ENCODE data around the gene LDLRAD4. TPM values are rescaled to one million over a fixed set of nuclear protein-coding genes. Genes with fewer than 3 reads are reported as not detected.
A peak's percentile ranks its signal among the peaks of the same experiment; 100 is the strongest.

Gene LDLRAD4
- polyA plus RNA-seq, 1 of the 3 experiments (the other 2 are of a cell fraction) = 0.16 TPM

GRCh38 chr18:13452871-13453680 is 234.5 kb downstream of the LDLRAD4 start:
- Histone ChIP-seq H3K79me2 (ENCODE audit: insufficient read depth) (no peaks in the 10 kb centered on the region), H2AFZ (ENCODE audit: low read depth) (no peak overlapping the region), H3K4me3 (ENCODE audit: low read depth in 2 of 2, low read length in 1 of 2) (no peak overlapping the region), H3K27ac (ENCODE audit: low read depth in 2 of 2, low read length in 1 of 2) (no peak overlapping the region; a peak in 1 of 4 replicates), H3K36me3 (replicated peaks in 1 of 2; ENCODE audit: control insufficient read depth in 1 of 2, insufficient read depth in 2 of 2, low read length in 1 of 2) (no peaks in the 10 kb centered on the region), H3K4me2 (peak overlapping the region; percentile 66), H3F3A (replicated peaks; ENCODE audit: insufficient read depth) (no peaks in the 10 kb centered on the region), H3K4me1 (ENCODE audit: control insufficient read depth in 1 of 2, insufficient read depth in 2 of 2, low read depth in 1 of 2, low read length in 1 of 2) (peaks cover 15 to 63% of the 10 kb centered on the region in 2 experiments), H4K20me1 (ENCODE audit: insufficient read depth) (no peaks in the 10 kb centered on the region), H3K9me2 (no peaks in the 10 kb centered on the region), H3K9me3 (no peaks in the 10 kb centered on the region), H3K9ac (no peak overlapping the region), H3K27me3 (ENCODE audit: insufficient read depth) (no peaks in the 10 kb centered on the region)
- TF ChIP-seq EZH2phosphoT487 (IDR thresholded peaks at IDR 0.05; ENCODE audit: borderline replicate concordance, low read depth) (no peak), NRF1 (IDR thresholded peaks at IDR 0.05; ENCODE audit: low read depth, low read length) (no peak), CHD2 (IDR thresholded peaks at IDR 0.05; ENCODE audit: low read length, partially characterized antibody) (no peak), SMC3 (IDR thresholded peaks at IDR 0.05; ENCODE audit: low read depth, low read length) (no peak), GABPA (IDR thresholded peaks at IDR 0.05; ENCODE audit: low read depth) (no peak), IRF3 (IDR thresholded peaks at IDR 0.05; ENCODE audit: low read depth, low read length) (no peak), MEF2A (IDR thresholded peaks at IDR 0.05; ENCODE audit: borderline replicate concordance, low read depth) (no peak), JUND (IDR thresholded peaks at IDR 0.05) (no peak)
- TF ChIP-seq, protein P1, sequence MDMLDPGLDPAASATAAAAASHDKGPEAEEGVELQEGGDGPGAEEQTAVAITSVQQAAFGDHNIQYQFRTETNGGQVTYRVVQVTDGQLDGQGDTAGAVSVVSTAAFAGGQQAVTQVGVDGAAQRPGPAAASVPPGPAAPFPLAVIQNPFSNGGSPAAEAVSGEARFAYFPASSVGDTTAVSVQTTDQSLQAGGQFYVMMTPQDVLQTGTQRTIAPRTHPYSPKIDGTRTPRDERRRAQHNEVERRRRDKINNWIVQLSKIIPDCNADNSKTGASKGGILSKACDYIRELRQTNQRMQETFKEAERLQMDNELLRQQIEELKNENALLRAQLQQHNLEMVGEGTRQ (IDR thresholded peaks at IDR 0.05; ENCODE audit: borderline replicate concordance, low read depth, low read length) = no peak
- 83% methylated on average over 20 of the region's 21 CpGs for WGBS (ENCODE audit: low lambda C conversion rate)
- no peak for DNase-seq
- ChIA-PET CTCF (no interaction called here), POLR2A (no interaction called here)

DNA sequence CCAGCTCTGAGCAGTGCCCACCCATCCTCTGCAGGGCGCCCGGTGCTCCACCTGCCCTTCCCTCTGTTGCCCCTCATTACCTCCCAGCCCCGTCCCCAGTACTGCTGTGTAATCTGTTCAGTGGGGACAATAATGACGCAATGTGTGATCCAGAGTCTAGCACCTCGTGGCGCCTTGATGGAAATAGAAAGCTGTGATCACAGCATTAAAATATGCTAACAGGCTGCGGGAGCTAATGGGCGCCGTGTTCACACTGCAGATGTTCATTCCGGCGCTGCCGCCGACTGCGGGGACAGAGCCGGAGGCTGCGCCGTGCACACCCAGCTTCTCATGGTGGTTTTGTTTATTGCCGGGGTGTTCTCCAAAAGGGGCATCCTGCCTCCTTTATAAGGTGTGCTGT is 235.2 kb downstream of the LDLRAD4 start:
- WGBS (ENCODE audit: low lambda C conversion rate) = 93% methylated on average over 17 of the region's 18 CpGs
- TF ChIP-seq SIN3A (IDR thresholded peaks at IDR 0.05; ENCODE audit: borderline replicate concordance, low read depth, low read length) (no peak), GABPA (IDR thresholded peaks at IDR 0.05; ENCODE audit: low read depth) (no peak), IRF3 (IDR thresholded peaks at IDR 0.05; ENCODE audit: low read depth, low read length) (no peak), SMC3 (IDR thresholded peaks at IDR 0.05; ENCODE audit: low read depth, low read length) (no peak), REST (IDR thresholded peaks at IDR 0.05; ENCODE audit: low read depth, low read length) (no peak), FOXM1 (IDR thresholded peaks at IDR 0.05; ENCODE audit: low read depth) (no peak), YY1 (IDR thresholded peaks at IDR 0.05; ENCODE audit: low read depth) (no peak), CHD2 (IDR thresholded peaks at IDR 0.05; ENCODE audit: low read length, partially characterized antibody) (no peak), TCF12 (IDR thresholded peaks at IDR 0.05) (no peak)

More for the DNA sequence above, 235.2 kb downstream of the LDLRAD4 start:
- no peak for DNase-seq
- Histone ChIP-seq H3K9me2 (no peaks in the 10 kb centered on the region), H3K27ac (ENCODE audit: low read depth in 2 of 2, low read length in 1 of 2) (no peak overlapping the region), H3K4me3 (ENCODE audit: low read depth in 2 of 2, low read length in 1 of 2) (no peak overlapping the region), H3K27me3 (ENCODE audit: insufficient read depth) (no peaks in the 10 kb centered on the region), H4K20me1 (ENCODE audit: insufficient read depth) (no peaks in the 10 kb centered on the region), H3K9ac (no peak overlapping the region), H3K4me1 (ENCODE audit: control insufficient read depth in 1 of 2, insufficient read depth in 2 of 2, low read depth in 1 of 2, low read length in 1 of 2) (peaks cover 11 to 56% of the 10 kb centered on the region in 2 experiments; a peak in 3 of 4 replicates), H3F3A (replicated peaks; ENCODE audit: insufficient read depth) (no peaks in the 10 kb centered on the region), H3K9me3 (no peaks in the 10 kb centered on the region), H3K36me3 (replicated peaks in 1 of 2; ENCODE audit: control insufficient read depth in 1 of 2, insufficient read depth in 2 of 2, low read length in 1 of 2) (no peaks in the 10 kb centered on the region), H2AFZ (ENCODE audit: low read depth) (no peak overlapping the region), H3K79me2 (ENCODE audit: insufficient read depth) (no peaks in the 10 kb centered on the region), H3K4me2 (no peak overlapping the region)
- ChIA-PET CTCF (no interaction called here), POLR2A (no interaction called here)

Data from SK-N-SH (cell line).